Renal cortex interstitium (tissue), 11 donors: Measurements from ENCODE around the gene CDK19. TPM values are rescaled to one million over a fixed set of nuclear protein-coding genes. Genes with fewer than 3 reads are reported as not detected.

Experiments used
- DNase-seq, 11 donors: peaks; one replicate each; pipeline ENCODE4 v3.0.0-alpha.2; 2013; ENCODE audit warnings: low read depth in 9 of 11, low spot score in 4 of 11; ENCODE audit errors: extremely low read depth in 1 of 11
- polyA plus RNA-seq, 3 donors: library from polyadenylated mRNA; unstranded; fragments of 120-200 nt; gene quantifications; one replicate each; pipeline ENCODE4 v1.2.1, GENCODE V29; 2013; ENCODE audit not compliant: insufficient read length in 3 of 3

Gene CDK19
- polyA plus RNA-seq, 3 donors = 33.9 to 42.6 (median 36.6) TPM

GRCh38 chr6:110574817-110575216 lies 240.5 kb downstream of the CDK19 start:
- no peak for DNase-seq

GRCh38 chr6:110573537-110573936 lies 241.7 kb downstream of the CDK19 start:
- no peak for DNase-seq

GRCh38 chr6:110573136-110573535 lies 242.1 kb downstream of the CDK19 start:
- DNase-seq = no peak

DNA sequence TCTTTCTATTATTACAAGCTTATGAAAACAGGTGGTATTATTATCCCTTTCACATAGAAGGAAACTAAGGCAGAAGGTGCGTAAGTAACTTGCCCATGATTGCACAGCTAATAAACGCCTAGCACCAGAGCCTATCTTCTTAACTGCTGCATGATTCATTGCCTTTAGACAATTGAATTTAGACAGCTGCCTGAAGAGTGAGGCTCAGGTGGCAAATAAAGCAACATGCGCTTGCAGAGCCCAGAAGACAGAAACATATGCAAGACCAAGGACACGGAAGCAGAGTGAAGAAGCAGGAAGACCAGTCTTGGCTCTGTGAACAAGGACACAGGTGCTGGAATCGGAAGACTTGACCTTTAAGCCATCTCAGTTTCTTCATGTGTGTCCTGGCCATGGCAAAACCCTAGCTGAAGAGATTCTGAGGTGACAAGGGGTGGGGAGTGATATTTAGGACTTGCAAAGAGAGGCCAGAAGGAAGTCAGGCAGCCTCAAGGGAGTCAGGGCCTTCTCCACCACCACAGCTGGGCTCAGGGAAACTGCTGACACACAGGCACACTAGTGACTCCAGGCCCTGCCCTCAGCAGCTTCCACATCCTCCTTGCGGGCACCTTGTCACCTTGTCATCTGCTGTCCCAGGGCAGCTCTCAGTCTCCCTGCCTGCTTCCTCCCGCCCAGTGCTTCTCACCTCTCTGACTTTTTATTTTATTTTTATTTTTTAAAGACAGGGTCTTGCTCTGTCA lies 247.1 kb downstream of the CDK19 start:
- DNase-seq = peak in 1 of 11 donors; percentile 25

DNA sequence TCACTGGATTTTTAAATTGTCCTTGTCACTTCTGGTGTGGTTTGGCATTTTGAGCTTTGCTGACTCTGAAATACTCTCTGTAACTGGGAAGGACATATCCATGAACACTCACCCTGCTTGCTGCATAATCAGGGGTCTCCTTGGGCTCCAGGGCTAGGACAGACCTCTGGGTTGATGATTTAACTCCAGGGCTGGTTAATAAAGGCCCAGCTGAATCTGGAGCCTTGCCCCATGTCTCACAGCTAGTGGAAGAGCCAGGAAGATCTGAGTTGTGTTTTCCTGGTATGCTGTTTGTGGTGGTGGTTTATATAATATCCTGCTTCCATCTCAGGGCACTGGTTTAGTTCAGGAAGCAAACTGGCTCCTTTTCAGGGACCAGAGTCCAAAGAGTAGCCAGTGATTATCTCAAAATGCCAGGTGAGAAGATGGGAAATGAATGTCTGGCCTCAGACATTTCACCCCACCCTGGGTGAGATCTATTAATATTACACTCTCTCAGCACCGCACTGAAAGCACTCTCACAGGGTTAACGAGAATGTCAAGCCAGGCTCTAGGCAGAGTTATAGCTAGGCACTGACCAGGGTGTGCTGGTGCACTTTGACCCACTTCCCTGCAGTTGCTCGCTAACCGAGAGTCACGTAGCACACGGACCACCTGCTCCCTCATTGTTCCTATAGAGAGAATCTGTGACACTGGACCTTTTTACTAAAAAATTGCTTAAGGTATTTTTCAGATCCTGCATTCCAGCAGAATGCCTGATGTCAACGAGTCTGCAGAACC lies 248.7 kb downstream of the CDK19 start:
- DNase-seq = peak in 1 of 11 donors; percentile 50

DNA sequence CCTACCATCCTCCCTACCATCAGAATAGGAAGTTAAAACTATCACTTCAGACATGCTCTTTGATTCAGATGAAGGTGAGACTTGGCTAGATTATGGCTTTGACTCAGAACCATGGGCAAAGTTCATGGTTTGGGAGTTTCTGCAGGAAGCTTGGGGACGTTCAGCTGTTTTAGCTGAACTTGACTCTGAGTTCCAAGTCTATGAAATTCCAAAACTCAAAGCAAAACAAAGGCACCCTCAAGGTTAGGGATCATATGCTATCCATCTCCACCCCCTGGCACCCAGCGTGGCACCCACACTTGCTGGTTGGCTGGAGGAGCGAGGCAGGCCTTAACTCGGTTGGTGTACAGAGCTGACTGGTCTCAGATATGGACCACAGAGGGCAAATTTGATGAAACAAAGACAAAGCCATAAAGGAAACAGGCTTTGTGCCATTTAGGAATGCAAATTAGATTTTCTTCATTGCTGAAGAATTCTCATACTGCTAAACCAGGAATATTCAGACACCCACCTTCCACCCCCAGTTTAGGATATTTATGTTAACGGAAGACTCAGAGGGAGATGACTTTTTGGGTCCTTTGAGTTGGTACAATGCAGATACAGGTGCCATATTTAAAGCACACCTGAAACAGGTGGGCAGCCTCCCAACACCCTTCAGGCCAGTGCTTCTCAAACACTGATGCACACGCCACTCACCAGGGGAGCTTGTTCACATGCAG lies 250.4 kb downstream of the CDK19 start:
- no peak for DNase-seq

DNA sequence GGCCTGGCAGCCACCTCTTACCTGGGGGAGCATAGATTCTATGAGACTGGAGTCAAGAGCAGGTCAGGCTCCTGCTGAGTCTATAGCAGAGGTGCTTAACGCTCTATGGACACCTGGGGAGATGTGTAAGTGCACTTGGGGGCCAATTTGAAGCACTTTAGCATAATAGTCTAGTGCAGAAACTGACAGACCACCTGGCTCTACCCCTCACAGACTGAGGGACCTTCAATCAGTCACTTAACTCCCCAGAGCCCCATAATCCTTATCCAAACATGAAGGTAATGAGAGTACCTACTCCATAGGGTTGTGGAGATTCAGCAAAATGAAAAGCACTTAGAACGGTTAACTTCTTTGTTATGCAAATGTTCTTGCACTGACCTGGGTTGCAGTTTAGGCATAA lies 251.6 kb downstream of the CDK19 start:
- no peak for DNase-seq

DNA sequence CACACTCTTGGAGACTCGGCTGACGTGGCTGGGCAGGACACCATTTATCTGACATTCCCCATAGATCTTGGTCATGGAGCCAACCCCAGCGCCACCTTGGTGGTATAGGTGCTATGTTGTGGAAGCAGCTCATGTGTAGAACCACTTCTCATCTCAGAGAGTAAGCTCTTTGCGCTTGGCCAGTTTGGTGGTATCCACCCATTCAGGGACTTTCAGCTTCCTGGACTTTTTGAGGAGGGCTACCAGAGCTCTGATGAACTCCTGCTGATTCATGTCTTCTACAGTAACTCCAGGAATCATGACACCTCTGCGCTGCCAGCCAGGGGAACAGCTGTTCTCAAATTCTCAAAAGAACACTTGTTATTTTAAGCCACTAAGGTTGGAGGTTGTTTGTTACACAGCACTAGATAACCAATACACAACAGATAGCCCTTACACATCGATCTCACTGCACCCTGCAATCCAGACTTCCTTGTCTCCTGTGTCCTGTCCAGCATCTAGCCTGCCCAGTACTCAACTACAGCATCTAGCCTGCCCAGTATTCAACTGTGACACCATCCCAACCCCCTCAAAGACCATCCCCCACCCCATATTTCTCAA lies 252.9 kb downstream of the CDK19 start:
- DNase-seq = no peak

DNA sequence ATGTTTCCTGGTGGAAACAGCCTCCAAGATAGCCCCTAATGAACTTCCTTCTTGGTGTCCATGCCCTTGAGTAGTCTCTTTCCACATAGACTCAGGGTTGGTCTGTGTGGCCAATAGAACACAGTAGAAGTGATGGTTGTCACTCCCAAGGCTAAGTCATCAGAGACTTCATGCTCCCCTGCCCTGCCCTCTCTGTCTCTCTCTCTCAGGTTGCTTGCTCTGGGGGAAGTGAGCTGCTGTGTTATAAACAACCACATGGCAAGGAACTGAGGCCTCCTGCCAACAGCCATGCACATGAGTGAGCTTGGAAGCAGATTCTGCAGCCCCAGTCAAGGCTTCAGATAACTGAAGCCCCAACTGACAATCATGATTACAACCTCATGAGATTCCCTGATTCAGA lies 253.6 kb downstream of the CDK19 start:
- DNase-seq = no peak

- DNase-seq = no peak
These were observed 254.3 kb downstream of the CDK19 start for GRCh38 chr6:110561008-110561396.

GRCh38 chr6:110560239-110561007 lies 254.8 kb downstream of the CDK19 start:
- no peak for DNase-seq

Other genes starting within 250 kb of the CDK19 start
- gene AMD1, start 59.3 kb upstream of the CDK19 start, polyA plus RNA-seq = 10 to 100 TPM; 74.0 to 96.3 (median 77.2) TPM
- gene GTF3C6, start 143.2 kb upstream of the CDK19 start, polyA plus RNA-seq = 100 to 1,000 TPM in 1 of 3 donors, 10 to 100 TPM in 2; 73.2 to 112 (median 97.2) TPM
- gene RPF2, start 166.6 kb upstream of the CDK19 start, polyA plus RNA-seq = 10 to 100 TPM; 29.5 to 40.4 (median 29.9) TPM